HepG2 (cell line): ENCODE measurements around the gene KCTD5. TPM values are rescaled to one million over a fixed set of nuclear protein-coding genes. Genes with fewer than 3 reads are reported as not detected.

Source experiments
- ATAC-seq: fragments of 200-7000 bp; cut with Tn5 transposase; 3 replicates; pipeline ENCODE4 v1.9.1; 2020; ENCODE audit warnings: mild to moderate bottlenecking, moderate library complexity
- BruUV-seq: library from RNA; stranded (reverse); fragments of 400-500 nt; replicated peaks from 2 replicates; lab custom pipeline; 2021; lab: Mats Ljungman, UMichigan
- CTCF ChIA-PET: fragments of 300-600 bp; formaldehyde crosslinking; extraction: SDS; loops from one replicate; lab custom pipeline; 2021; ENCODE audit warnings: low total read pairs, inconsistent platforms, low intra/inter-chr PET ratio; lab: Yijun Ruan, JAX
- POLR2A ChIA-PET: fragments of 350-600 bp; sonication (Branson Sonifier 250); formaldehyde crosslinking; loops from one replicate; lab custom pipeline; 2020; ENCODE audit warnings: antibody characterized with exemption, inconsistent platforms; lab: Yijun Ruan, JAX
- DNase-seq: peaks from one replicate; pipeline ENCODE4 v3.0.0-alpha.2; 2015; ENCODE audit warnings: low spot score
- FAIRE-seq: peaks from 3 replicates; lab custom pipeline; 2011; peaks lifted over from hg19 to GRCh38; lab: Jason Lieb, UNC
- H2AFZ ChIP-seq: one replicate; pipeline ENCODE4 v1.6.1; 2011; ENCODE audit warnings: low read length, inconsistent platforms
- H3K27ac ChIP-seq: fragments of 300-600 bp; 3 replicates; pipeline ENCODE4 v1.8.0; 2011; ENCODE audit warnings: mixed run types, mild to moderate bottlenecking, mixed read lengths, low read length, inconsistent platforms; ENCODE audit not compliant: insufficient read depth; ENCODE audit errors: extremely low read length
- H3K27me3 ChIP-seq, 2 experiments: fragments of 200-600 bp in 1 of 2; 2 replicates in 1 of 2; 3 replicates in 1 of 2; pipeline versions ENCODE4 v1.6.0 to v1.8.0; 2011; ENCODE audit warnings: low read length in 2 of 2, mild to moderate bottlenecking in 2 of 2, moderate library complexity in 2 of 2, inconsistent platforms in 1 of 2; ENCODE audit not compliant: insufficient read depth in 2 of 2, control insufficient read depth in 1 of 2
- H3K36me3 ChIP-seq, 2 experiments: fragments of 200-600 bp in 1 of 2; replicated peaks in 1 of 2; 2 replicates in 1 of 2; 3 replicates in 1 of 2; pipeline versions ENCODE4 v1.5.1 to v1.8.0; 2011; ENCODE audit warnings: low read length in 2 of 2, inconsistent platforms in 1 of 2; ENCODE audit not compliant: insufficient read depth in 2 of 2, control insufficient read depth in 1 of 2
- H3K4me1 ChIP-seq: 2 replicates; pipeline ENCODE4 v1.5.1; 2012; ENCODE audit warnings: low read length, inconsistent platforms; ENCODE audit not compliant: insufficient read depth
- H3K4me2 ChIP-seq: 2 replicates; pipeline ENCODE4 v1.6.0; 2011; ENCODE audit warnings: low read depth, low read length, inconsistent platforms
- H3K4me3 ChIP-seq, 3 experiments: fragments of 200-600 bp in 1 of 3; sonication (generic), shearing (Covaris generic) in 1 of 3; replicated peaks in 1 of 3; 2 replicates each; pipeline ENCODE4 v1.5.1; 2011 to 2016; ENCODE audit warnings: low read length in 3 of 3, inconsistent platforms in 2 of 3, low read depth in 2 of 3, mild to moderate bottlenecking in 2 of 3, control low read depth in 1 of 3, mixed read lengths in 1 of 3; ENCODE audit not compliant: insufficient read depth in 1 of 3
- H3K79me2 ChIP-seq: one replicate; pipeline ENCODE4 v1.6.1; 2011; ENCODE audit warnings: low read length, inconsistent platforms; ENCODE audit not compliant: insufficient read depth
- H3K9ac ChIP-seq: 2 replicates; pipeline ENCODE4 v1.6.0; 2011; ENCODE audit warnings: mild to moderate bottlenecking, low read depth, low read length, inconsistent platforms; ENCODE audit not compliant: insufficient read depth
- H3K9me3 ChIP-seq: 2 replicates; pipeline ENCODE4 v1.5.1; 2012; ENCODE audit warnings: mild to moderate bottlenecking, low read length
- H4K20me1 ChIP-seq: 2 replicates; pipeline ENCODE4 v1.6.0; 2011; ENCODE audit warnings: inconsistent platforms, mild to moderate bottlenecking, low read length, moderate library complexity; ENCODE audit not compliant: insufficient read depth
- BRD4 ChIP-seq: sonication (generic); formaldehyde crosslinking; IDR thresholded peaks from 2 replicates; pipeline ENCODE4 v1.4.0; 2020; ENCODE audit warnings: missing genetic modification reagents
- CHD4 ChIP-seq: fragments of 200-600 bp; sonication (generic); IDR thresholded peaks from 2 replicates; pipeline ENCODE4 v1.7.0; 2017; ENCODE audit warnings: mild to moderate bottlenecking, low read length, borderline replicate concordance
- KDM4B ChIP-seq: sonication (generic); formaldehyde crosslinking; IDR thresholded peaks from 2 replicates; pipeline ENCODE4 v1.4.0; 2020; ENCODE audit warnings: missing genetic modification reagents
- NFYB ChIP-seq: sonication (generic); formaldehyde crosslinking; IDR thresholded peaks from 2 replicates; pipeline ENCODE4 v1.4.0; 2020; ENCODE audit warnings: missing genetic modification reagents
- TGIF2 ChIP-seq: IDR thresholded peaks from 2 replicates; pipeline ENCODE4 v1.6.1; 2016; ENCODE audit warnings: control low read depth, missing compliant biosample characterization
- THAP11 ChIP-seq: IDR thresholded peaks from 2 replicates; pipeline ENCODE4 v1.6.1; 2016; ENCODE audit warnings: missing biosample characterization, missing genetic modification reagents
- ZNF33B ChIP-seq: sonication (generic); formaldehyde crosslinking; IDR thresholded peaks from 2 replicates; pipeline ENCODE4 v1.5.1; 2020; ENCODE audit warnings: mild to moderate bottlenecking, missing genetic modification reagents
- ZNF747 ChIP-seq: sonication (generic); formaldehyde crosslinking; IDR thresholded peaks from 2 replicates; pipeline ENCODE4 v1.8.1; 2023; ENCODE audit warnings: missing genetic modification reagents, mild to moderate bottlenecking, borderline replicate concordance
- WGBS: methylation state at CpG from one replicate; pipeline ENCODE4 v1.1.6; 2017; ENCODE audit warnings: low lambda C conversion rate; 5-methylcytosine and 5-hydroxymethylcytosine counted together
- in situ Hi-C: cut with HindIII; loops from 2 replicates; pipeline ENCODE4 v1.10.0; 2017; ENCODE audit warnings: low pct_unique_long_range_greater_than_20kb; ENCODE audit not compliant: extremely low pct_ligation_motif_present
- intact Hi-C: fragments of 100-400 bp; cut with micrococcal nuclease; formaldehyde crosslinking; loops from one replicate; pipeline ENCODE4 v1.10.0; 2022; ENCODE audit not compliant: unreplicated experiment
- polyA plus RNA-seq, 8 experiments: library from polyadenylated mRNA; depleted of rRNA in 3 of 8; stranded (reverse) in 7 of 8; unstranded in 1 of 8; fragments of >200 nt; fragmentation: Illumina TruSeq in 4 of 8; extraction: Trizol in 4 of 8; gene quantifications; 2 replicates each; pipeline versions ENCODE4 v1.2.1 to v1.2.3, GENCODE V29; 2011 to 2016; ENCODE audit warnings: low read depth in 4 of 8, missing spikeins in 1 of 8, mixed read lengths in 1 of 8; ENCODE audit not compliant: insufficient read depth in 1 of 8
- total RNA-seq, 5 experiments: library from RNA; depleted of rRNA; stranded (reverse); fragments of >200 nt; fragmentation: Illumina TruSeq; extraction: Trizol; gene quantifications; 2 replicates each; pipeline ENCODE4 v1.2.3, GENCODE V29; 2016; ENCODE audit warnings: low read depth in 1 of 5
- TF ChIP-seq, protein P1 (sequence below): IDR thresholded peaks from 2 replicates; pipeline ENCODE4 v1.6.1; 2016; ENCODE audit warnings: missing genetic modification reagents, missing compliant biosample characterization
- TF ChIP-seq, protein P2 (sequence below): sonication (generic); formaldehyde crosslinking; IDR thresholded peaks from 2 replicates; pipeline ENCODE4 v1.9.0; 2021; ENCODE audit warnings: mild to moderate bottlenecking, missing genetic modification reagents

The KCTD5 gene
- total and polyA plus RNA-seq, 2 of the 13 experiments (the other 11 are each of a cell fraction or from before 2014, with no cell fraction given) = 25.4 to 29.8 TPM

DNA sequence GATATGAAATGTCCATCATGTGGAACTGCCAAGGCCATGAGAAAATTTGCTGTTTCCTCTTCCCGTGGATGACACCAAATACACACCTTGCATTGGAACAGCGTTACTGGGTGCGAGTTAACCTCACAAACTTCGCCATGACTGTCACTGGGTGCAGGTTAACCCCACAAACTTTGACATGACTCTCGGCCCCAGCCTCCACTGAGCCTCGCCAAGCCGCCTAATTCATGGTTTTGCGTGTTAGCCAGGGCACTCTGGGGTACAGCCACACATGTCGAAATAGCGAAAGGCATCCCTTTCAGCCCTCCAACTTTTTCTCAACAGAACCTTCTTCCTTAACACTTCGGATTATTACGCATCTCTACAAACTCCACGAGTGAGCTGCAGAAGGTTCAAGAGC is 10.6 kb upstream of the KCTD5 start:
- Histone ChIP-seq H3K4me1 (peaks cover 29% of the 10 kb centered on the region), H4K20me1 (no peaks in the 10 kb centered on the region), H3K4me3 (no peak overlapping the region; a peak in 2 of 6 replicates), H3K36me3 (peaks cover 0 to 2% of the 10 kb centered on the region in 2 experiments; a peak in 1 of 5 replicates), H3K27me3 (no peaks in the 10 kb centered on the region), H3K4me2 (peak overlapping the region; percentile 69), H3K9me3 (no peaks in the 10 kb centered on the region), H3K27ac (no peak overlapping the region)
- ATAC-seq (no peak), FAIRE-seq (no peak), DNase-seq (no peak)
- in situ Hi-C loops = no loop called here
- POLR2A ChIA-PET = no interaction called here
- BruUV-seq = no TSS peak
- CTCF ChIA-PET = no interaction called here
- TF ChIP-seq ZNF33B = no peak
- TF ChIP-seq NFYB (CRISPR knock-in tag) = no peak
- TF ChIP-seq THAP11 (CRISPR knock-in tag) = no peak
- TF ChIP-seq ZNF747 (CRISPR knock-in tag) = no peak
- no peak for TF ChIP-seq KDM4B
- TF ChIP-seq, all 625 proteins: peak for 0
- intact Hi-C loops = no loop called here
- H3K79me2 ChIP-seq = peaks cover 11% of the 10 kb centered on the region
- no peak overlapping the region for H2AFZ ChIP-seq
- no peak overlapping the region for H3K9ac ChIP-seq
- WGBS = 92% methylated on average over 13 of the region's 13 CpGs

DNA sequence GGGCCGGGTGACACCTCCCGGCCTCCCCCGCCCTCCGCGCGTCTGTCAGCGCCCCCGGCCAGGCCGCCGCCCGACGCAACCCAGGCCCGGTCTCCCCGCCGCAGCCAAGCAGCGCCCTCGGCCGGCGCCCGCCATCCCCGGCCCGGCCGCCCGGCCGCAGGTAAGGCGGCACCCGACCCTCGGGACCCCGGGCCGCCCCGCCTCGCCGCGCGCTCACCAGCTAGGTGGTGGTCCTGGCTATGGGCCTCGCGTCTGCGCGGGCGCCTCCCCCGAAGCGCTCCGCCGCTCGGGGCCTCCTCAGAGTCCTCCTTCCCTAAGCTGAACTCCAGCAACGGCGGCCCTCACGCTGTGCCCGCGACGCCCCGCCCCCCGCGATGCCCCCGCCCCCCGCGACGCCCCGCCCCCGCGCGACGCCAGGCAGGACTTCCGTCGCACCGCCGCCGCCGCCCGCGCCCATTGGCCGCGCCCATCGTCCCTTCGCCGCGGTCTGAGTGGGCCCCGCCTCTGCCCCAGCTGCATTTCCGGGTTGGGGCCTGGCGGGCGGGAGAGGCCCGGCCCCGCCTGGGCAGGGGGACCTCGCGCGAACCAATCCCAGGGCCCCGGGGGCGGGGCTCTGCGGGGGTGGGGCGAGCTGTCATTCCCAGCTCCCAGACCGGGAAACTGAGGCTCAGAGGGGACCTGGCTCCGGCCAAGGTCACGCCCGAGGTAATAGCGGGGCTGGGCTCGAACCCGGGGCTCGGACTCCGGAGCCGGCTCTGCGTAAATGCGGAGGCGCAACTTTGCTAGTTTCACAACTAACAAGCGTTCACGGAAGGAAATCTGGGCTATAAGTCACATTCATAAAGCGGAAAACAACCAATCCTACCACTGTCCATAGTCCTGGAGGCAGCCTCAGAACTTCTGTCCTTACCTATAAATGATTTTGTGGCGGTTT is 9.0 kb upstream of the KCTD5 start:
- Histone ChIP-seq H3K36me3 (peaks cover 0 to 2% of the 10 kb centered on the region in 2 experiments; a peak in 1 of 5 replicates), H3K27me3 (no peaks in the 10 kb centered on the region), H2AFZ (no peak overlapping the region), H3K9ac (peak overlapping the region; percentile 59), H3K4me3 (peak overlapping the region; percentile 81 to 89 (median 83)), H3K79me2 (peaks cover 11% of the 10 kb centered on the region), H3K27ac (peak overlapping the region; percentile 47), H3K4me2 (peak overlapping the region; percentile 88), H3K4me1 (peaks cover 38% of the 10 kb centered on the region), H3K9me3 (no peaks in the 10 kb centered on the region), H4K20me1 (no peaks in the 10 kb centered on the region)
- DNase-seq (peak; percentile 86), FAIRE-seq (no peak), ATAC-seq (peak; percentile 93)
- ChIA-PET POLR2A (interaction anchor here (0.7 to 1.6 kb wide), 4 partner anchors 9 to 78 kb away, joined by 3 to 18 read pairs (median 4); partner anchors contain the start of gene KCTD5), CTCF (no interaction called here)
- intact Hi-C loops = no loop called here
- BruUV-seq = no TSS peak
- 3% methylated on average over 6 of the region's 107 CpGs for WGBS
- in situ Hi-C loops = no loop called here
- TF ChIP-seq, protein P1, sequence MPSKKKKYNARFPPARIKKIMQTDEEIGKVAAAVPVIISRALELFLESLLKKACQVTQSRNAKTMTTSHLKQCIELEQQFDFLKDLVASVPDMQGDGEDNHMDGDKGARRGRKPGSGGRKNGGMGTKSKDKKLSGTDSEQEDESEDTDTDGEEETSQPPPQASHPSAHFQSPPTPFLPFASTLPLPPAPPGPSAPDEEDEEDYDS (CRISPR knock-in tag) = peak; percentile 37; the same call in 1 of the 2 replicates
- TF ChIP-seq TGIF2 (CRISPR knock-in tag) (0 out of 2 replicates have a peak, but pooled peaks have one; percentile 45), CHD4 (0 out of 2 replicates have a peak, but pooled peaks have one; percentile 51), BRD4 (no peak)
- TF ChIP-seq, protein P2, sequence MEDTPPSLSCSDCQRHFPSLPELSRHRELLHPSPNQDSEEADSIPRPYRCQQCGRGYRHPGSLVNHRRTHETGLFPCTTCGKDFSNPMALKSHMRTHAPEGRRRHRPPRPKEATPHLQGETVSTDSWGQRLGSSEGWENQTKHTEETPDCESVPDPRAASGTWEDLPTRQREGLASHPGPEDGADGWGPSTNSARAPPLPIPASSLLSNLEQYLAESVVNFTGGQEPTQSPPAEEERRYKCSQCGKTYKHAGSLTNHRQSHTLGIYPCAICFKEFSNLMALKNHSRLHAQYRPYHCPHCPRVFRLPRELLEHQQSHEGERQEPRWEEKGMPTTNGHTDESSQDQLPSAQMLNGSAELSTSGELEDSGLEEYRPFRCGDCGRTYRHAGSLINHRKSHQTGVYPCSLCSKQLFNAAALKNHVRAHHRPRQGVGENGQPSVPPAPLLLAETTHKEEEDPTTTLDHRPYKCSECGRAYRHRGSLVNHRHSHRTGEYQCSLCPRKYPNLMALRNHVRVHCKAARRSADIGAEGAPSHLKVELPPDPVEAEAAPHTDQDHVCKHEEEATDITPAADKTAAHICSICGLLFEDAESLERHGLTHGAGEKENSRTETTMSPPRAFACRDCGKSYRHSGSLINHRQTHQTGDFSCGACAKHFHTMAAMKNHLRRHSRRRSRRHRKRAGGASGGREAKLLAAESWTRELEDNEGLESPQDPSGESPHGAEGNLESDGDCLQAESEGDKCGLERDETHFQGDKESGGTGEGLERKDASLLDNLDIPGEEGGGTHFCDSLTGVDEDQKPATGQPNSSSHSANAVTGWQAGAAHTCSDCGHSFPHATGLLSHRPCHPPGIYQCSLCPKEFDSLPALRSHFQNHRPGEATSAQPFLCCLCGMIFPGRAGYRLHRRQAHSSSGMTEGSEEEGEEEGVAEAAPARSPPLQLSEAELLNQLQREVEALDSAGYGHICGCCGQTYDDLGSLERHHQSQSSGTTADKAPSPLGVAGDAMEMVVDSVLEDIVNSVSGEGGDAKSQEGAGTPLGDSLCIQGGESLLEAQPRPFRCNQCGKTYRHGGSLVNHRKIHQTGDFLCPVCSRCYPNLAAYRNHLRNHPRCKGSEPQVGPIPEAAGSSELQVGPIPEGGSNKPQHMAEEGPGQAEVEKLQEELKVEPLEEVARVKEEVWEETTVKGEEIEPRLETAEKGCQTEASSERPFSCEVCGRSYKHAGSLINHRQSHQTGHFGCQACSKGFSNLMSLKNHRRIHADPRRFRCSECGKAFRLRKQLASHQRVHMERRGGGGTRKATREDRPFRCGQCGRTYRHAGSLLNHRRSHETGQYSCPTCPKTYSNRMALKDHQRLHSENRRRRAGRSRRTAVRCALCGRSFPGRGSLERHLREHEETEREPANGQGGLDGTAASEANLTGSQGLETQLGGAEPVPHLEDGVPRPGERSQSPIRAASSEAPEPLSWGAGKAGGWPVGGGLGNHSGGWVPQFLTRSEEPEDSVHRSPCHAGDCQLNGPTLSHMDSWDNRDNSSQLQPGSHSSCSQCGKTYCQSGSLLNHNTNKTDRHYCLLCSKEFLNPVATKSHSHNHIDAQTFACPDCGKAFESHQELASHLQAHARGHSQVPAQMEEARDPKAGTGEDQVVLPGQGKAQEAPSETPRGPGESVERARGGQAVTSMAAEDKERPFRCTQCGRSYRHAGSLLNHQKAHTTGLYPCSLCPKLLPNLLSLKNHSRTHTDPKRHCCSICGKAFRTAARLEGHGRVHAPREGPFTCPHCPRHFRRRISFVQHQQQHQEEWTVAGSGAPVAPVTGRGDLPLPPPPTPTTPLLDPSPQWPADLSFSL (CRISPR knock-in tag) = no peak
